H9 (cell line): ENCODE data around the gene USH2A. TPM values are rescaled to one million over a fixed set of nuclear protein-coding genes. Genes with fewer than 3 reads are reported as not detected.

ENCODE experiments used
- DNase-seq: peaks from one replicate; pipeline ENCODE4 v3.0.0-alpha.2; 2017
- H2AFZ ChIP-seq: one replicate; pipeline ENCODE4 v1.6.1; 2013; ENCODE audit warnings: mild to moderate bottlenecking, low read length, control low read depth, moderate library complexity
- H2AK5ac ChIP-seq: 2 replicates; pipeline ENCODE4 v1.6.1; 2013; ENCODE audit warnings: low read length, control low read depth, mixed read lengths; ENCODE audit not compliant: insufficient read length
- H2BK120ac ChIP-seq: one replicate; pipeline ENCODE4 v1.6.1; 2013; ENCODE audit warnings: low read depth, mild to moderate bottlenecking, low read length, control low read depth, inconsistent platforms; ENCODE audit not compliant: poor library complexity, severe bottlenecking
- H2BK12ac ChIP-seq: 2 replicates; pipeline ENCODE4 v1.6.1; 2013; ENCODE audit warnings: low read length, control low read depth, mixed read lengths, low read depth; ENCODE audit not compliant: insufficient read length
- H2BK15ac ChIP-seq: 2 replicates; pipeline ENCODE4 v1.6.1; 2013; ENCODE audit warnings: low read depth, low read length, control low read depth
- H2BK20ac ChIP-seq: one replicate; pipeline ENCODE4 v1.6.1; 2013; ENCODE audit warnings: low read depth, mild to moderate bottlenecking, low read length, control low read depth, inconsistent platforms; ENCODE audit not compliant: poor library complexity, severe bottlenecking
- H2BK5ac ChIP-seq: 2 replicates; pipeline ENCODE4 v1.6.1; 2013; ENCODE audit warnings: low read length, control low read depth, mixed read lengths; ENCODE audit not compliant: insufficient read length
- H3K14ac ChIP-seq: 2 replicates; pipeline ENCODE4 v1.6.1; 2013; ENCODE audit warnings: low read length, control low read depth; ENCODE audit not compliant: insufficient read depth
- H3K18ac ChIP-seq: 2 replicates; pipeline ENCODE4 v1.6.1; 2013; ENCODE audit warnings: low read depth, mild to moderate bottlenecking, mixed read lengths, low read length, control low read depth; ENCODE audit not compliant: insufficient read length
- H3K23ac ChIP-seq: 2 replicates; pipeline ENCODE4 v1.6.1; 2013; ENCODE audit warnings: low read length, control low read depth, mixed read lengths, low read depth; ENCODE audit not compliant: insufficient read length
- H3K23me2 ChIP-seq: 2 replicates; pipeline ENCODE4 v1.6.1; 2013; ENCODE audit warnings: low read depth, mild to moderate bottlenecking, mixed read lengths, low read length, control low read depth; ENCODE audit not compliant: insufficient read length, poor library complexity, severe bottlenecking
- H3K27ac ChIP-seq: 2 replicates; pipeline ENCODE4 v1.5.1; 2013; ENCODE audit warnings: low read length, control low read depth, mixed read lengths, low read depth; ENCODE audit not compliant: insufficient read length
- H3K27me3 ChIP-seq: 2 replicates; pipeline ENCODE4 v1.6.1; 2013; ENCODE audit warnings: low read length, control low read depth, inconsistent platforms; ENCODE audit not compliant: insufficient read depth
- H3K4ac ChIP-seq: 2 replicates; pipeline ENCODE4 v1.6.1; 2013; ENCODE audit warnings: low read depth, mild to moderate bottlenecking, control low read depth, inconsistent platforms, low read length, moderate library complexity
- H3K4me1 ChIP-seq: 2 replicates; pipeline ENCODE4 v1.6.1; 2013; ENCODE audit warnings: low read length, control low read depth, inconsistent platforms; ENCODE audit not compliant: insufficient read depth
- H3K4me2 ChIP-seq: 2 replicates; pipeline ENCODE4 v1.6.1; 2013; ENCODE audit warnings: low read length, control low read depth, mixed read lengths; ENCODE audit not compliant: insufficient read length, insufficient read depth
- H3K56ac ChIP-seq: 2 replicates; pipeline ENCODE4 v1.6.1; 2013; ENCODE audit warnings: low read depth, mild to moderate bottlenecking, mixed read lengths, low read length, control low read depth; ENCODE audit not compliant: insufficient read length
- H3K79me1 ChIP-seq: 2 replicates; pipeline ENCODE4 v1.6.1; 2013; ENCODE audit warnings: low read depth, mild to moderate bottlenecking, moderate library complexity, low read length, control low read depth, inconsistent platforms; ENCODE audit not compliant: insufficient read depth, poor library complexity, severe bottlenecking
- H3K79me2 ChIP-seq: 2 replicates; pipeline ENCODE4 v1.6.1; 2013; ENCODE audit warnings: low read length, control low read depth, inconsistent platforms; ENCODE audit not compliant: insufficient read depth
- H3K9ac ChIP-seq: 2 replicates; pipeline ENCODE4 v1.6.1; 2013; ENCODE audit warnings: low read length, control low read depth, mixed read lengths; ENCODE audit not compliant: insufficient read length; ENCODE audit errors: extremely low read depth
- H3K9me3 ChIP-seq: one replicate; pipeline ENCODE4 v1.6.1; 2013; ENCODE audit warnings: low read depth, low read length, inconsistent platforms; ENCODE audit not compliant: control insufficient read depth
- H3T11ph ChIP-seq: one replicate; pipeline ENCODE4 v1.6.1; 2013; ENCODE audit warnings: mild to moderate bottlenecking, low read length, control low read depth, inconsistent platforms
- H4K20me1 ChIP-seq: one replicate; pipeline ENCODE4 v1.6.1; 2013; ENCODE audit not compliant: control insufficient read depth, insufficient read length, insufficient read depth
- H4K5ac ChIP-seq: 2 replicates; pipeline ENCODE4 v1.6.1; 2013; ENCODE audit warnings: low read depth, mild to moderate bottlenecking, mixed read lengths, low read length, control low read depth; ENCODE audit not compliant: insufficient read length
- H4K8ac ChIP-seq: replicated peaks from 2 replicates; pipeline ENCODE4 v1.6.1; 2013; ENCODE audit warnings: low read length, control low read depth, mixed read lengths, low read depth; ENCODE audit not compliant: insufficient read length
- H4K91ac ChIP-seq: 2 replicates; pipeline ENCODE4 v1.6.1; 2013; ENCODE audit warnings: low read depth, mild to moderate bottlenecking, moderate library complexity, mixed read lengths, low read length, control low read depth; ENCODE audit not compliant: insufficient read length
- H3K27ac Mint-ChIP-seq, 3 experiments: 2 replicates in 2 of 3; 3 replicates in 1 of 3; pipeline ENCODE4 v1.8.0; 2020 to 2021; ENCODE audit warnings: mixed read lengths in 3 of 3, mild to moderate bottlenecking in 1 of 3, moderate library complexity in 1 of 3
- H3K27me3 Mint-ChIP-seq: 2 replicates; pipeline ENCODE4 v1.8.0; 2021; ENCODE audit warnings: low read depth, mild to moderate bottlenecking, moderate library complexity, mixed read lengths
- H3K36me3 Mint-ChIP-seq, 3 experiments: 2 replicates in 2 of 3; 3 replicates in 1 of 3; pipeline ENCODE4 v1.8.0; 2020 to 2021; ENCODE audit warnings: low read depth in 3 of 3, mixed read lengths in 3 of 3; ENCODE audit not compliant: insufficient read depth in 1 of 3
- H3K4me1 Mint-ChIP-seq, 2 experiments: 2 replicates each; pipeline ENCODE4 v1.8.0; 2020; ENCODE audit warnings: mixed read lengths in 2 of 2
- H3K4me3 Mint-ChIP-seq, 2 experiments: 2 replicates in 1 of 2; 3 replicates in 1 of 2; pipeline ENCODE4 v1.8.0; 2020 to 2021; ENCODE audit warnings: mild to moderate bottlenecking in 2 of 2, mixed read lengths in 2 of 2, moderate library complexity in 1 of 2
- H3K9me3 Mint-ChIP-seq, 2 experiments: 2 replicates in 1 of 2; 3 replicates in 1 of 2; pipeline ENCODE4 v1.8.0; 2020; ENCODE audit warnings: mild to moderate bottlenecking in 2 of 2, mixed read lengths in 2 of 2, moderate library complexity in 1 of 2
- CTCF ChIP-seq: fragments of 200-600 bp; sonication (generic); conservative IDR thresholded peaks from 3 replicates; pipeline ENCODE4 v1.8.0; 2021; ENCODE audit warnings: antibody characterized with exemption, mild to moderate bottlenecking
- WGBS: extraction: QIAGEN DNeasy Blood & Tissue Kit; methylation state at CpG from one replicate; pipeline ENCODE4 v1.1.7; 2013; ENCODE audit warnings: missing lambda C conversion rate, low lambda C conversion rate, mixed read lengths; ENCODE audit not compliant: insufficient read length; ENCODE audit errors: extremely low coverage; 5-methylcytosine and 5-hydroxymethylcytosine counted together
- total RNA-seq: library from RNA; stranded (reverse); gene quantifications from 2 replicates; pipeline ENCODE4 v1.2.1, GENCODE V29; 2021

The USH2A gene
- total RNA-seq, 1 experiment from 2014 or later: 0.11 TPM

- no peaks in the 10 kb centered on the region for H3K9me3 ChIP-seq
- H2BK12ac ChIP-seq: no peak overlapping the region
- no peaks in the 10 kb centered on the region for H3K36me3 Mint-ChIP-seq
- WGBS: no CpG with 5 or more reads among the region's 9 CpGs
- no peaks in the 10 kb centered on the region for H3K27me3 ChIP-seq
- no peak overlapping the region for H3K14ac ChIP-seq
- peaks cover 4 to 17% of the 10 kb centered on the region in 2 experiments; a peak in 3 of 4 replicates for H3K4me1 Mint-ChIP-seq
- no peak overlapping the region for H4K91ac ChIP-seq
- no peak overlapping the region for H2AFZ ChIP-seq
- no peaks in the 10 kb centered on the region for H3K79me2 ChIP-seq
- H2BK120ac ChIP-seq: no peak overlapping the region
- no peak overlapping the region for H3T11ph ChIP-seq
- no peak for TF ChIP-seq CTCF
- H3K27me3 Mint-ChIP-seq: no peaks in the 10 kb centered on the region
- no peak overlapping the region for H3K9ac ChIP-seq
- H2BK20ac ChIP-seq: no peak overlapping the region
- no peak overlapping the region for H3K4me2 ChIP-seq
- no peak overlapping the region for H4K8ac ChIP-seq
- H3K27ac ChIP-seq: no peak overlapping the region
- H3K4me3 Mint-ChIP-seq: no peak overlapping the region
- DNase-seq: no peak
- H3K27ac Mint-ChIP-seq: no peak overlapping the region
- no peak overlapping the region for H3K56ac ChIP-seq
- H4K5ac ChIP-seq: no peak overlapping the region
- H3K4ac ChIP-seq: no peak overlapping the region
- no peak overlapping the region for H2BK5ac ChIP-seq
- no peaks in the 10 kb centered on the region for H3K9me3 Mint-ChIP-seq
- no peaks in the 10 kb centered on the region for H3K23me2 ChIP-seq
- H3K4me1 ChIP-seq: no peaks in the 10 kb centered on the region
- no peaks in the 10 kb centered on the region for H4K20me1 ChIP-seq
- H3K79me1 ChIP-seq: no peaks in the 10 kb centered on the region
- H3K18ac ChIP-seq: no peak overlapping the region
- H3K23ac ChIP-seq: no peak overlapping the region
- no peak overlapping the region for H2AK5ac ChIP-seq
- no peak overlapping the region for H2BK15ac ChIP-seq
These were observed 373.4 kb downstream of the USH2A start for GRCh38 chr1:216049741-216050430.
